CD4-positive, alpha-beta T cell (primary cell): ENCODE data around the gene SSTR4. TPM values are rescaled to one million over a fixed set of nuclear protein-coding genes. Genes with fewer than 3 reads are reported as not detected.
A peak's percentile ranks its signal among the peaks of the same experiment; 100 is the strongest.

Source experiments
- ATAC-seq: fragments of 200-7000 bp; cut with Tn5 transposase; one replicate; pipeline ENCODE4 v1.10.0; 2022; ENCODE audit warnings: mild to moderate bottlenecking; ENCODE audit not compliant: poor library complexity
- CTCF ChIA-PET: fragments of 350-600 bp; sonication (Branson Sonifier 250); formaldehyde crosslinking; loops from one replicate; lab custom pipeline; 2021; ENCODE audit warnings: antibody characterized with exemption, inconsistent platforms; lab: Charles Lee
- POLR2A ChIA-PET: fragments of 350-600 bp; sonication (Branson Sonifier 250); formaldehyde crosslinking; loops from one replicate; lab custom pipeline; 2021; ENCODE audit warnings: antibody characterized with exemption, inconsistent platforms; lab: Charles Lee
- DNase-seq, 14 experiments: peaks; one replicate each; pipeline ENCODE4 v3.0.0-alpha.2; 2013 to 2020; ENCODE audit warnings: mixed read lengths in 2 of 14
- H3K27ac ChIP-seq, 2 donors: one replicate each; pipeline versions ENCODE4 v1.5.1 to v1.7.0; 2013; ENCODE audit warnings: low read length in 2 of 2, low read depth in 1 of 2, mild to moderate bottlenecking in 1 of 2
- H3K27me3 ChIP-seq, 2 experiments: 1 replicate in 1 of 2; 2 replicates in 1 of 2; pipeline versions ENCODE4 v1.6.1 to v1.7.0; 2013; ENCODE audit warnings: low read length in 2 of 2, control low read depth in 1 of 2, mild to moderate bottlenecking in 1 of 2, moderate library complexity in 1 of 2; ENCODE audit not compliant: insufficient read depth in 2 of 2, control insufficient read depth in 1 of 2
- H3K36me3 ChIP-seq: one replicate; pipeline ENCODE4 v1.6.1; 2013; ENCODE audit warnings: low read length, control low read depth; ENCODE audit not compliant: insufficient read depth
- H3K4me1 ChIP-seq: one replicate; pipeline ENCODE4 v1.6.1; 2013; ENCODE audit warnings: low read length, control low read depth; ENCODE audit not compliant: insufficient read depth
- H3K4me3 ChIP-seq: one replicate; pipeline ENCODE4 v1.5.1; 2013; ENCODE audit warnings: mild to moderate bottlenecking, low read length, moderate library complexity
- H3K9me3 ChIP-seq, 2 experiments: 1 replicate in 1 of 2; 2 replicates in 1 of 2; pipeline versions ENCODE4 v1.6.1 to v1.7.0; 2013; ENCODE audit warnings: low read length in 2 of 2, mild to moderate bottlenecking in 2 of 2, control low read depth in 1 of 2, moderate library complexity in 1 of 2; ENCODE audit not compliant: control insufficient read depth in 1 of 2, insufficient read depth in 1 of 2
- H3K27ac Mint-ChIP-seq: one replicate; pipeline ENCODE4 v1.8.0; 2020; ENCODE audit warnings: mixed read lengths
- H3K27me3 Mint-ChIP-seq: one replicate; pipeline ENCODE4 v1.8.0; 2021; ENCODE audit warnings: mixed read lengths
- H3K36me3 Mint-ChIP-seq: one replicate; pipeline ENCODE4 v1.8.0; 2021; ENCODE audit warnings: low read depth, mixed read lengths
- H3K4me1 Mint-ChIP-seq: one replicate; pipeline ENCODE4 v1.8.0; 2021; ENCODE audit warnings: low read depth, mixed read lengths
- H3K4me3 Mint-ChIP-seq: one replicate; pipeline ENCODE4 v1.8.0; 2020; ENCODE audit warnings: mild to moderate bottlenecking, mixed read lengths
- H3K9me3 Mint-ChIP-seq: one replicate; pipeline ENCODE4 v1.8.0; 2020; ENCODE audit warnings: mixed read lengths
- CTCF ChIP-seq: fragments of 200-600 bp; IDR thresholded peaks from one replicate; pipeline ENCODE4 v1.8.0; 2022; ENCODE audit warnings: antibody characterized with exemption, mild to moderate bottlenecking
- intact Hi-C, 2 experiments: fragments of 100-400 bp; cut with DNase I in 1 of 2; cut with micrococcal nuclease in 1 of 2; formaldehyde crosslinking; loops; one replicate each; pipeline versions ENCODE4 v1.15.1 to v1.9.0; 2023 to 2025; cut with DNase I, micrococcal nuclease
- total RNA-seq, 174 experiments: library from RNA in 2 of 174; stranded (reverse) in 2 of 174; gene quantifications; one replicate each; pipeline ENCODE4 v1.2.3 and lab custom pipeline; 2021 to 2026

The SSTR4 gene
- total RNA-seq, 2 experiments from 2014 or later = not detected

GRCh38 chr20:23060629-23061028, 25.5 kb downstream of the SSTR4 start:
- no peak for TF ChIP-seq CTCF
- Mint-ChIP-seq H3K27me3 (peaks cover 3% of the 10 kb centered on the region), H3K27ac (no peak overlapping the region), H3K9me3 (no peaks in the 10 kb centered on the region), H3K4me1 (no peaks in the 10 kb centered on the region), H3K36me3 (no peaks in the 10 kb centered on the region), H3K4me3 (no peak overlapping the region)
- Histone ChIP-seq H3K9me3 (no peaks in the 10 kb centered on the region), H3K27me3 (peaks cover 0 to 2% of the 10 kb centered on the region in 2 experiments), H3K27ac (no peak overlapping the region), H3K4me3 (no peak overlapping the region), H3K36me3 (no peaks in the 10 kb centered on the region), H3K4me1 (no peaks in the 10 kb centered on the region)
- DNase-seq (no peak), ATAC-seq (no peak)
- intact Hi-C loops = no loop called here
- ChIA-PET CTCF (no interaction called here), POLR2A (no interaction called here)

- Histone ChIP-seq H3K27me3 (peaks cover 0 to 2% of the 10 kb centered on the region in 2 experiments), H3K4me3 (no peak overlapping the region), H3K36me3 (no peaks in the 10 kb centered on the region), H3K27ac (no peak overlapping the region), H3K4me1 (no peaks in the 10 kb centered on the region), H3K9me3 (no peaks in the 10 kb centered on the region)
- no peak for TF ChIP-seq CTCF
- DNase-seq = no peak
- no peaks in the 10 kb centered on the region for H3K4me1 Mint-ChIP-seq
- POLR2A ChIA-PET = no interaction called here
- no peaks in the 10 kb centered on the region for H3K36me3 Mint-ChIP-seq
- CTCF ChIA-PET = no interaction called here
- no peak overlapping the region for H3K27ac Mint-ChIP-seq
- intact Hi-C loops = no loop called here
- ATAC-seq = no peak
- H3K9me3 Mint-ChIP-seq = no peaks in the 10 kb centered on the region
- no peak overlapping the region for H3K4me3 Mint-ChIP-seq
- peaks cover 3% of the 10 kb centered on the region for H3K27me3 Mint-ChIP-seq
Observed at GRCh38 chr20:23061262-23061661, 26.1 kb downstream of the SSTR4 start.

- peaks cover 0 to 2% of the 10 kb centered on the region in 2 experiments for H3K27me3 ChIP-seq
- DNase-seq (peak in 2 of 14 experiments; percentile 34 to 35), ATAC-seq (no peak)
- ChIA-PET CTCF (no interaction called here), POLR2A (no interaction called here)
- no peaks in the 10 kb centered on the region for H3K36me3 ChIP-seq
- Mint-ChIP-seq H3K27ac (no peak overlapping the region), H3K4me1 (no peaks in the 10 kb centered on the region), H3K36me3 (no peaks in the 10 kb centered on the region), H3K4me3 (no peak overlapping the region), H3K9me3 (no peaks in the 10 kb centered on the region), H3K27me3 (peaks cover 3% of the 10 kb centered on the region)
- intact Hi-C loops = no loop called here
- H3K4me1 ChIP-seq = no peaks in the 10 kb centered on the region
- no peak overlapping the region for H3K27ac ChIP-seq
- no peak overlapping the region for H3K4me3 ChIP-seq
- no peaks in the 10 kb centered on the region for H3K9me3 ChIP-seq
- no peak for TF ChIP-seq CTCF
Observed at GRCh38 chr20:23061734-23062561, 26.8 kb downstream of the SSTR4 start.
